T follicular helper cell (primary cell): Measurements from ENCODE around the gene PROKR2.

ENCODE experiments used
- DNase-seq: peaks from one replicate; pipeline ENCODE4 v3.0.0-alpha.2; 2020; ENCODE audit warnings: low read depth

The PROKR2 gene

GRCh38 chr20:5282561-5282960, 34.2 kb downstream of the PROKR2 start:
- no peak for DNase-seq

- DNase-seq = no peak
Observed at GRCh38 chr20:5279661-5280060, 37.1 kb downstream of the PROKR2 start.

DNA sequence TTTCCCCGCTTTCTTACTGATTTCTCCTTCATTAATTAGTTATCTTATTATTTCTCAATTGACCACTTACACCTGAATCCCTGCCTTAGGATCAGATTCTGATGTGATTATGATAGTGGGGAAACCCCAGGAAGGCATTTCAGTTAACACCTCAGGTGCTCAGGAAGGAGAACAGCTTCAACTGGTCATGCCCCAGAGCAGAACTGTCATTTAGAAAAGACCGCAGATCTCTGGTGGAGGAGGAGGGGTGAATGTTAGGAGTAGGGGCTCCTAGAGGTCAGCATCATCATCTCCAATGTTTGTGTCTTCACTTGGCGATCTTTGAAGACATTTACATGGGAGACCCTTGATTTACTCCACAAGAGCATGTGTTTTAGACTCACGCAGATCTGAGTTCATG, 44.5 kb downstream of the PROKR2 start:
- no peak for DNase-seq

- DNase-seq = no peak
Observed at GRCh38 chr20:5270603-5271002, 46.2 kb downstream of the PROKR2 start.

- no peak for DNase-seq
Observed at GRCh38 chr20:5268449-5268848, 48.3 kb downstream of the PROKR2 start.

- no peak for DNase-seq
Observed at GRCh38 chr20:5267092-5267491, 49.7 kb downstream of the PROKR2 start.
